B cell (primary cell): ENCODE data around the gene AASS. TPM values are rescaled to one million over a fixed set of nuclear protein-coding genes. Genes with fewer than 3 reads are reported as not detected.

ENCODE experiments used
- ATAC-seq: fragments of 200-7000 bp; cut with Tn5 transposase; one replicate; pipeline ENCODE4 v1.10.0; 2021; ENCODE audit warnings: low read depth, mild to moderate bottlenecking, moderate number of reproducible peaks, moderate library complexity
- CTCF ChIA-PET: fragments of 350-600 bp; sonication (Branson Sonifier 250); formaldehyde crosslinking; loops from one replicate; lab custom pipeline; 2021; ENCODE audit warnings: antibody characterized with exemption, inconsistent platforms; lab: Charles Lee
- POLR2A ChIA-PET: fragments of 350-600 bp; sonication (Branson Sonifier 250); formaldehyde crosslinking; loops from one replicate; lab custom pipeline; 2021; ENCODE audit warnings: antibody characterized with exemption; lab: Charles Lee
- DNase-seq: peaks from one replicate; pipeline ENCODE4 v3.0.0; 2013
- H2AFZ ChIP-seq: 2 replicates; pipeline ENCODE4 v1.6.1; 2012; ENCODE audit warnings: mild to moderate bottlenecking, low read depth, low read length; ENCODE audit not compliant: insufficient read depth, poor library complexity, severe bottlenecking
- H3K27ac ChIP-seq, 2 donors: 1 replicate in 1 of 2; 2 replicates in 1 of 2; pipeline ENCODE4 v1.5.1; 2012 to 2013; ENCODE audit warnings: low read length in 2 of 2, mild to moderate bottlenecking in 2 of 2, moderate library complexity in 1 of 2
- H3K27me3 ChIP-seq, 4 experiments: fragments of 200-600 bp in 1 of 4; sonication (generic) in 1 of 4; replicated peaks in 1 of 4; 1 replicate in 2 of 4; 2 replicates in 2 of 4; pipeline versions ENCODE4 v1.6.1 to v1.7.0; 2013 to 2016; ENCODE audit warnings: low read length in 3 of 4, mild to moderate bottlenecking in 2 of 4, mixed read lengths in 1 of 4, moderate library complexity in 1 of 4; ENCODE audit not compliant: insufficient read depth in 4 of 4, control insufficient read depth in 3 of 4; ENCODE audit errors: control extremely low read depth in 1 of 4
- H3K36me3 ChIP-seq, 2 experiments: replicated peaks in 1 of 2; 1 replicate in 1 of 2; 2 replicates in 1 of 2; pipeline versions ENCODE4 v1.6.1 to v1.7.1; 2013; ENCODE audit warnings: low read length in 1 of 2; ENCODE audit not compliant: insufficient read depth in 2 of 2, control insufficient read depth in 1 of 2; ENCODE audit errors: control extremely low read depth in 1 of 2, extremely low read depth in 1 of 2
- H3K4me1 ChIP-seq, 2 donors: fragments of 200-600 bp in 1 of 2; sonication (generic) in 1 of 2; 1 replicate in 1 of 2; 2 replicates in 1 of 2; pipeline versions ENCODE4 v1.5.1 to v1.6.1; 2013 to 2017; ENCODE audit warnings: low read length in 2 of 2; ENCODE audit not compliant: control insufficient read depth in 2 of 2, insufficient read depth in 2 of 2
- H3K4me2 ChIP-seq: replicated peaks from 2 replicates; pipeline ENCODE3; 2012; ENCODE audit warnings: mild to moderate bottlenecking, low read depth, low read length; ENCODE audit not compliant: poor library complexity, severe bottlenecking
- H3K4me3 ChIP-seq, 5 experiments: fragments of 200-600 bp in 1 of 5; sonication (generic) in 1 of 5; 1 replicate in 3 of 5; 2 replicates in 2 of 5; pipeline versions ENCODE4 v1.5.1 to v1.7.0; 2011 to 2016; ENCODE audit warnings: low read length in 4 of 5, mild to moderate bottlenecking in 4 of 5, low read depth in 2 of 5, control low read depth in 1 of 5, moderate library complexity in 1 of 5; ENCODE audit not compliant: insufficient read depth in 1 of 5; ENCODE audit errors: control extremely low read depth in 1 of 5, extremely low read depth in 1 of 5
- H3K79me2 ChIP-seq: fragments of 200-600 bp; sonication (generic); one replicate; pipeline ENCODE4 v1.6.0; 2016; ENCODE audit warnings: low read length; ENCODE audit not compliant: control insufficient read depth, insufficient read depth
- H3K9ac ChIP-seq: fragments of 200-600 bp; sonication (generic); 2 replicates; pipeline ENCODE4 v1.6.1; 2017; ENCODE audit warnings: mild to moderate bottlenecking, low read length, moderate library complexity
- H3K9me3 ChIP-seq, 3 donors: one replicate each; pipeline versions ENCODE4 v1.6.1 to v1.7.1; 2013; ENCODE audit warnings: low read length in 2 of 3; ENCODE audit not compliant: control insufficient read depth in 2 of 3, insufficient read depth in 1 of 3; ENCODE audit errors: control extremely low read depth in 1 of 3
- H4K20me1 ChIP-seq: 2 replicates; pipeline ENCODE4 v1.6.0; 2012; ENCODE audit warnings: mild to moderate bottlenecking, low read length; ENCODE audit not compliant: insufficient read depth, control insufficient read depth, poor library complexity, severe bottlenecking
- H3K27ac Mint-ChIP-seq: one replicate; pipeline ENCODE4 v1.8.0; 2021; ENCODE audit warnings: mixed read lengths
- H3K27me3 Mint-ChIP-seq: one replicate; pipeline ENCODE4 v1.8.0; 2021; ENCODE audit warnings: mixed read lengths
- H3K4me1 Mint-ChIP-seq: one replicate; pipeline ENCODE4 v1.8.0; 2021; ENCODE audit warnings: mixed read lengths
- H3K4me3 Mint-ChIP-seq: one replicate; pipeline ENCODE4 v1.8.0; 2021; ENCODE audit warnings: mixed read lengths
- H3K9me3 Mint-ChIP-seq: one replicate; pipeline ENCODE4 v1.8.0; 2022; ENCODE audit warnings: mixed read lengths; ENCODE audit not compliant: insufficient read depth
- EZH2 ChIP-seq: IDR thresholded peaks from 2 replicates; pipeline ENCODE4 v1.6.1; 2012; ENCODE audit warnings: borderline replicate concordance, low read depth, mild to moderate bottlenecking, moderate library complexity, low read length; ENCODE audit not compliant: insufficient read depth, poor library complexity, severe bottlenecking
- WGBS: methylation state at CpG from one replicate; pipeline ENCODE4 v1.1.5; 2013; ENCODE audit warnings: missing lambda C conversion rate; ENCODE audit not compliant: insufficient coverage; 5-methylcytosine and 5-hydroxymethylcytosine counted together
- intact Hi-C: fragments of 100-400 bp; cut with micrococcal nuclease; formaldehyde crosslinking; loops from one replicate; pipeline ENCODE4 v1.10.0; 2022
- polyA plus RNA-seq: library from polyadenylated mRNA; depleted of rRNA; stranded (reverse); fragments of >200 nt; gene quantifications from 2 replicates; pipeline ENCODE4 v1.2.3, GENCODE V29; 2012
- small RNA-seq: library from RNA; depleted of rRNA; stranded (forward); fragments of <200 nt; gene quantifications from one replicate; pipeline ENCODE3, GENCODE V24; 2012; ENCODE audit warnings: low replicate concordance, low read depth; ENCODE audit not compliant: insufficient read length
- total RNA-seq, 2 donors: library from RNA; stranded (reverse); fragments of 120-200 nt in 1 of 2; gene quantifications; 1 replicate in 1 of 2; 2 replicates in 1 of 2; pipeline versions ENCODE4 v1.2.3 to v1.2.4, GENCODE V29; 2013 to 2022
- TF ChIP-seq, protein P1 (sequence below): fragments of 200-600 bp; IDR thresholded peaks from one replicate; pipeline ENCODE4 v1.8.0; 2022; ENCODE audit warnings: antibody characterized with exemption, mild to moderate bottlenecking

Gene AASS
- total and polyA plus RNA-seq, 2 donors (not counting 1 experiment from before 2014, with no cell fraction given): 2.1 to 10.6 TPM

DNA sequence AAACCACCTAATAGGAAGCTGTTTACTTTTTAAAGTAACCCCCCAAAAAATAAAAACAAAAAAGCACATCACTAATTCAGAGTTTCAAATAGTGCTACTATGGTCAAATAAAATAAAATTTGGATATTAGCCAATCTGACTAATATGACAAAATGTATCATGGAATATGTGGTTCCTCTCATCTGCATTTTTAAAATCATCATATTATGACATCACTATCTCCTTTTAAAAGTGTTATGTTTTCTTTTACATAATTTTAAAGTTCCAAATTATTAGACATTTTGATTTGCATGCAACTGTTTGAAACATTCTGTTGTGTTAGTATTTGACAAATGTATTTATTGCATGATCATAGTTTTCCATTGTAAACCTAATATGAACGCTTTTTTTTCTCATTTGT lies 110.4 kb downstream of the AASS start:
- ChIA-PET POLR2A (no interaction called here), CTCF (interaction anchor here (1.4 kb wide), 1 partner anchor 39 kb away, joined by 3 read pairs; no protein-coding TSS in a partner anchor)
- no peak overlapping the region for H3K27ac Mint-ChIP-seq

DNA sequence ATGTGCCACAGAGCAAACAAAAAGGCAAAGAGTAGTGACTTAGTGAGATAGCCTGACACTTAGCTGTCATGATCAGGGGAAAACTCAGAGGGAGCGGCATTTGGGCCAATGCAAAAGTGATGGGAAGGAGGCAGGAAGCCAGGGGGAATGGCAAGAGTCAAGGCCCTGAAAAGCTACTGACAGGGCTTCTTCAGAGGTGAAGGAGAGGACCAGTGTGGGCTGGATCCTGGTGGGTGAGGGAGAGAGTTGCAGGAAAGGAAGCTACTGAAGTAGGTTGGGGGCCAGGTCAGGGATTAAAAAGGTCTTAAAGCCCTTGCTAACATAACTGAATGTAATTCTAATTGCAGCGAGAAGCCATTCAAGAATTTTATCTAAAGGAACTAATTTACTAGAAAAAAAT lies 117.0 kb downstream of the AASS start:
- Histone ChIP-seq H3K9ac (no peak overlapping the region), H4K20me1 (no peaks in the 10 kb centered on the region), H3K4me3 (no peak overlapping the region), H3K27me3 (no peaks in the 10 kb centered on the region), H3K4me2 (no peak overlapping the region), H3K79me2 (no peaks in the 10 kb centered on the region), H2AFZ (no peak overlapping the region), H3K9me3 (no peaks in the 10 kb centered on the region), H3K27ac (no peak overlapping the region), H3K4me1 (no peaks in the 10 kb centered on the region), H3K36me3 (no peaks in the 10 kb centered on the region)
- H3K4me3 Mint-ChIP-seq: no peak overlapping the region
- ChIA-PET POLR2A (no interaction called here), CTCF (no interaction called here)
- no peaks in the 10 kb centered on the region for H3K4me1 Mint-ChIP-seq
- H3K27me3 Mint-ChIP-seq: peaks cover 3% of the 10 kb centered on the region
- H3K9me3 Mint-ChIP-seq: no peaks in the 10 kb centered on the region
- DNase-seq (no peak), ATAC-seq (no peak)
- intact Hi-C loops: no loop called here
- 90% methylated on average over 1 of the region's 2 CpGs for WGBS
- TF ChIP-seq, protein P1, sequence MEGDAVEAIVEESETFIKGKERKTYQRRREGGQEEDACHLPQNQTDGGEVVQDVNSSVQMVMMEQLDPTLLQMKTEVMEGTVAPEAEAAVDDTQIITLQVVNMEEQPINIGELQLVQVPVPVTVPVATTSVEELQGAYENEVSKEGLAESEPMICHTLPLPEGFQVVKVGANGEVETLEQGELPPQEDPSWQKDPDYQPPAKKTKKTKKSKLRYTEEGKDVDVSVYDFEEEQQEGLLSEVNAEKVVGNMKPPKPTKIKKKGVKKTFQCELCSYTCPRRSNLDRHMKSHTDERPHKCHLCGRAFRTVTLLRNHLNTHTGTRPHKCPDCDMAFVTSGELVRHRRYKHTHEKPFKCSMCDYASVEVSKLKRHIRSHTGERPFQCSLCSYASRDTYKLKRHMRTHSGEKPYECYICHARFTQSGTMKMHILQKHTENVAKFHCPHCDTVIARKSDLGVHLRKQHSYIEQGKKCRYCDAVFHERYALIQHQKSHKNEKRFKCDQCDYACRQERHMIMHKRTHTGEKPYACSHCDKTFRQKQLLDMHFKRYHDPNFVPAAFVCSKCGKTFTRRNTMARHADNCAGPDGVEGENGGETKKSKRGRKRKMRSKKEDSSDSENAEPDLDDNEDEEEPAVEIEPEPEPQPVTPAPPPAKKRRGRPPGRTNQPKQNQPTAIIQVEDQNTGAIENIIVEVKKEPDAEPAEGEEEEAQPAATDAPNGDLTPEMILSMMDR: no peak
- no peak for TF ChIP-seq EZH2
- no peak overlapping the region for H3K27ac Mint-ChIP-seq

More for the DNA sequence above, 110.4 kb downstream of the AASS start:
- no peak overlapping the region for H3K27ac ChIP-seq
- H3K9ac ChIP-seq: no peak overlapping the region
- H3K9me3 ChIP-seq: no peaks in the 10 kb centered on the region
- H3K4me1 Mint-ChIP-seq: no peaks in the 10 kb centered on the region
- no peak overlapping the region for H3K4me3 ChIP-seq
- no peaks in the 10 kb centered on the region for H4K20me1 ChIP-seq
- H3K27me3 ChIP-seq: no peaks in the 10 kb centered on the region
- no peaks in the 10 kb centered on the region for H3K9me3 Mint-ChIP-seq
- no CpG with 5 or more reads among the region's 1 CpG for WGBS
- no peaks in the 10 kb centered on the region for H3K79me2 ChIP-seq
- H3K4me2 ChIP-seq: no peak overlapping the region
- H3K36me3 ChIP-seq: no peaks in the 10 kb centered on the region
- H2AFZ ChIP-seq: no peak overlapping the region
- TF ChIP-seq, protein P1: no peak
- no peak for TF ChIP-seq EZH2
- no peak overlapping the region for H3K4me3 Mint-ChIP-seq
- no peaks in the 10 kb centered on the region for H3K27me3 Mint-ChIP-seq
- DNase-seq: no peak
- intact Hi-C loops: no loop called here
- no peak for ATAC-seq
- no peaks in the 10 kb centered on the region for H3K4me1 ChIP-seq

Small RNA genes within 50 kb of the gene (small RNA-seq; reads per million reads assigned to genes)
- not detected for gene RNU7-154P

Other genes starting within 250 kb of the AASS start
- gene FEZF1, start 160.5 kb upstream of the AASS start, total RNA-seq: not detected in 2 replicates
- gene FEZF1, start 160.5 kb upstream of the AASS start, polyA plus RNA-seq: not detected in 2 replicates